Stimulated activated CD8-positive, alpha-beta memory T cell treated with anti-CD3 and anti-CD28 coated beads, Interleukin-15, amount 100 ng/mL, for 4 hours (primary cell): Measurements from ENCODE around the gene DNAH10.
"Not testable (repeated sequence)": the region's sequence is repeated elsewhere in the genome, so short reads cannot be mapped to it uniquely, and the experiment has no call there.

Source experiments
- DNase-seq, 2 donors: peaks; one replicate each; pipeline ENCODE4 v3.0.0-alpha.2; 2020; ENCODE audit warnings: low read depth in 2 of 2

The DNAH10 gene

DNA sequence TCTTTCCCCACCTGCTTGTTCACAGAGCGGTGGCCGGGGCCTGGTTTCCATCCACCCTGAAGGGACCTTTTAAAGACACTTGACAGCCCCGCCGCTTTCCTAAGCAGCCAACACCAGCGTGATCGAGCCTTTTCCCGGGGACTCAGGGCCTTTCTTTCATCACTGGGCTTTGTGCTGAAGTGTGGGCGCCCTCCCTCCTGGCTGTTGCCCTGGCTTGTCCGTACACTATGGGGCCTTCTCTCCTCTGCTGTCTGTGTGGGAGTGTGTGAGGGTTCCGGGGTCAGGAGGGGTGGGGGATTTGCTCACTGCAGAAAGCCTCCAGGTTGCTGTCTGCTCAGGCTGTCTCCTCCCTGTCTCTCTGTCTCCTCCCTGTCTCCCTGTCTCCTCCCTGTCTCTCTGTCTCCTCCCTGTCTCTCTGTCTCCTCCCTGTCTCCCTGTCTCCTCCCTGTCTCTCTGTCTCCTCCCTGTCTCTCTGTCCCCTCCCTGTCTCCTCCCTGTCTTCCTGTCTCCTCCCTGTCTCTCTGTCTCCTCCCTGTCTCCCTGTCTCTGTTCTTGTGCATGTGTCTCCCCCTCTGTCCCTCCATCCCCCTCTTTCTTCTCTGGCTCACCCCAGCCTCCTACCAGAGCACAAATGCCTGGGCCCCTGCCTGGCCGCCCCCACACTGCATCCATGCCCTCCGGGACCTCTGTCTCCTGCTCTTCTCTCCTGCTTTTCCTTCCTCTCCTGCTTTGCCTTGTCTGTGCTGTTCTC lies 145.8 kb downstream of the DNAH10 start:
- DNase-seq, result no peak

DNA sequence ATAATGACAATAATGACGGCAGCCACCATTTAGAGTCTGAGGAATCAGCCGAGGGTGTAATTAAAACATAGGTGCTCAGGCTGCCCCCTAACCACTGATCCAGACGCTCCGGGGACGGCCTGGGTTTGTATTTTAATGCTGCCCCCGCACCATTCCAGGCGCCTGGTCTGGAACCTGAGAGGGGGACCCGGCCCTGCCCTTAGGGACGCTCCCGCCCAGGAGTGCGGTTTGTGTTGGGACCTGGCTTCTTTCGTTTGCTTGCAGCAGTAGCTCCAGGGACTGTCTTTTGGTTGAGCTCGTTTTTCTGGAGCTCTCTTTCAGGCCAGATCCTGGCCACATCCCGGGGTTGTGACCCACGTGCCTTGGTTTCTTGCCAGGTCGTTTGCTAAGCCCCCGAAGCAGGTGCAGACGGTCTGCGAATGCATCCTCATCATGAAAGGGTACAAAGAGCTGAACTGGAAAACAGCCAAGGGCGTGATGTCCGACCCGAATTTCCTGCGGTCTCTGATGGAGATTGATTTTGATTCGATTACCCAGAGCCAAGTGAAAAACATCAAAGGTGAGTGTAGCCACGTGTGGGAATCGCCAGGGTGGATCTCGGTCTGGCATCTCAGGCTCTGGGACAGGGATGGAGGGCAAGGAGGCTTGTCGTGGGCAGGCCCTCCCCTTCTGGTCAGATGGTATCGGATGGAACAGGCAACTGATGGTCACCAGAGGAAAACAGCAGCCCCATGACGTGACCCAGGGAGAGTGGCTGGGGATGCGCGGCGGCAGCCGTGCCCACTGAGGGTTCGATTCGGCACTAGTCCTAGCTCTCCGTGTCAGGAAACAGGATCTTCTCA lies 147.0 kb downstream of the DNAH10 start:
- DNase-seq, result no peak

DNA sequence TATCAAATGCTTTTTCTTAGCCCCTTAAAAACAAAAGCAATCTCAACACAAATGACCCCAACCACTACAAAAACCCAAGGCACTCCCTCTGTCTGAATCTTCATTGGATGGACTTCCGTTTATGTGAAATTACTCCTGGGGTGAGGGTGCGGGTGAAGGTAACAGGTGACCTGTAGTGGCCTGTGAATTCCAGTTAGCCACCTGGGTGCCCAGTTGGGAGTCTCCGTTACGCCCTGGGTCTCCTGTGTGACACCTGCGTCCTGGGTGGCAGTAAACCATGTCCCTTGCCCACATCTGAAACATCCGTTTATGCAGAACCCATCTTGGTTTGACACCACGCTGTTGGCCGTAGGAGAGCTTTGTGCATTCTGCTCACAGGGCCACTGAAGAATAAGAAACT lies 148.0 kb downstream of the DNAH10 start:
- DNase-seq, result no peak

DNA sequence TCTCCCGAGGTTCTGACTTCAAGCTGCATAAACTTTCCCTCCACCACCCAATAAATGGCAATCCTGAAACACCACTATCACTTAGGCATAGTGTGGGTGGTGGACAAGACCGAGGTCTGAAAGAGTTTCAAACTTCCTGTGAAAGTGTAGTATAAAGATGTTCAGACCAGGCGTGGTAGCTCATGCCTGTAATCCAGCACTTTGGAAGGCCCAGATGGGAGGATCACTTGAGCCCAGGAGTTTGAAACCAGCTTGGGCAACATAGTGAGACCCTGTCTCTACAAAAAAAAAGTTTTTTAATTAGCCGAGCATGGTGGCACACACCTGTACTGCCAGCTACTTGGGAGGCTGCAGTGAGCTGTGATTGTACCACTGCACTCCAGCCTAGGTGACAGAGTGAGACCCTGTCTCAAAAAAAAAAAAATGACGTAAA lies 148.7 kb downstream of the DNAH10 start:
- no peak for DNase-seq

DNA sequence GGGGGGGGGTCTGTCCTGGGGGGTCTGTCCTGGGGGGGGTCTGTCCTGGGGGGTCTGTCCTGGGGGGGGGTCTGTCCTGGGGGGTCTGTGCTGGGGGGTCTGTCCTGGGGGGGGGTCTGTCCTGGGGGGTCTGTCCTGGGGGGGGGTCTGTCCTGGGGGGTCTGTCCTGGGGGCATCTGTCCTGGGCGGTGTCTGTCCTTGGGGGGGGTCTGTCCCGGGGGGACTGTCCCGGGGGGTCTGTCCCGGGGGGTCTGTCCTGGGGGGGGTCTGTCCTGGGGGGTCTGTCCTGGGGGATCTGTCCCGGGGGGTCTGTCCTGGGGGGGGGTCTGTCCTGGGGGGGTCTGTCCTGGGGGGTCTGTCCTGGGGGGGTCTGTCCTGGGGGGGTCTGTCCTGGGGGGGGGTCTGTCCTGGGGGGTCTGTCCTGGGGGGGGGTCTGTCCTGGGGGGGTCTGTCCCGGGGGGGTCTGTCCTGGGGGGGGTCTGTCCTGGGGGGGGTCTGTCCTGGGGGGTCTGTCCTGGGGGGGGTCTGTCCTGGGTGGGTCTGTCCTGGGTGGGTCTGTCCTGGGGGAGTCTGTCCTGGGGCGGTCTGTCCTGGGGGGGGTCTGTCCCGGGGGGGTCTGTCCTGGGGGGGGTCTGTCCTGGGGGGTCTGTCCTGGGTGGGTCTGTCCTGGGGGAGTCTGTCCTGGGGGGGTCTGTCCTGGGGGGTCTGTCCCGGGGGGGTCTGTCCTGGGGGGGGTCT lies 149.7 kb downstream of the DNAH10 start:
- DNase-seq, result not testable (repeated sequence)

DNA sequence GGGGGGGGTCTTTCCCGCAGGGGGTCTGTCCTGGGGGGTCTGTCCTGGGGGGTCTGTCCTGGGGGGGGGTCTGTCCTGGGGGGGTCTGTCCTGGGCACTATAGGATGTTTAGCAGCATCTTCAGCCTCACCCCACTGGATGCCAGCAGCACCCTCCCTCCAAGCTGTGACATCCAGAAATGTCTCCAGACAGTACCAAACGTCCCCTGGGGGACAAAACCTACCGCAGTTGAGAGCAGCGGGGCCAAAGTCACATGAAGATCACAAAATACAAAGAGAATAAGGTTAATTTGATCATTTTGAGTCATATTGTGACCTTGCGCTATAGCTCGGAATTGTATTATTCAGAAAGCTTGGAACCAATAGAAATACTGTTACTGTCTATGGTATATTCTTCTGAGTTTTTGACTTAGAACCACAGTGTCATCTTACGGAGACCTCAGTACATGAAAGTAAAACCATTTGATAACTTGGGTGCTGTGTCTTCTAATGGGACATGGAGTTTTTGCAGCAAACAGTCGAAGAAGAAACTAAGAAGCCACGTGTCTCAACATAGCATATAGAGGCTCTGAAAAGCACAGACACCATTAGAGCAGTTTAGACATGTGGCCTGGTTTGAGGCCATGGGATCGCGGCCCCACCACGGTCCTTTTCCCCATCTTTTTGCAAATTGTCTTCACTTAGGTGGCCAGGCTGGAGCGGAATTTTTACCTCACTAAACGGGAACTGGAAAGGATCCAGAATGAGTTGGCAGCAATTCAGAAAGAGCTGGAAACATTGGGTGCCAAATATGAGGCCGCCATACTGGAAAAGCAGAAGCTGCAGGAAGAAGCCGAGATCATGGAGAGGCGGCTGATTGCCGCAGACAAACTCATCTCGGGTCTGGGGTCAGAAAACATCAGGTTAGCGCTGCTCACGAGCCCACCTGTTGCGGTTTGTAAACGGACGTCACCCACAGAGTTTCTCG lies 150.6 kb downstream of the DNAH10 start:
- no peak for DNase-seq

DNA sequence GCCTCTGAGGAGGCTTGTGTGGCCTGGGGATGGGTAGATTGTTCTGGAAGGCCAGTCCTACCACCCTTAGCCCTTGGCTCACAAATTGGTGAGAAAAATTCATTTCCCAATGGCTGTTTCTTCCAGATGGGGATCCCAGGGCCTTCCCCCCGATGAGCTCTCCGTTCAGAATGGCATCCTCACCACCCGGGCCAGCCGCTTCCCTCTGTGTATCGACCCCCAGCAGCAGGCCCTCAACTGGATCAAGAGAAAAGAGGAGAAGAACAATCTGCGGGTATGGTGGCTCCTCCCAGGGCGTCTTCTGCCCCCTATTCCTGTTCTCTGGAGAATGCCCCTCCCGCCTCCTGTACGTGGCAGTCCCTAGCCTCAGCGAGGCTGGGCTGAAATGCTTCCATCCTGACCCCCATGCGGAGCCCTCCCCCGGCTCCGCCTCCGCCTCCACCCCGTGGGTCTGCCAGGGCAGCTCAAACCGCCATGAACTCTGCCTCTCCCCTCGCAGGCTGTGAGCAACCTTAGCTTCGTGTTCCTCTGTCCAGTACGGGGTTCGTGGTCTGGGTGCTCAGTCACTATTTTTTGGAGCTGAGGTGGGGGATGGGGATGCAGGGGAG lies 152.7 kb downstream of the DNAH10 start:
- DNase-seq, result no peak

DNA sequence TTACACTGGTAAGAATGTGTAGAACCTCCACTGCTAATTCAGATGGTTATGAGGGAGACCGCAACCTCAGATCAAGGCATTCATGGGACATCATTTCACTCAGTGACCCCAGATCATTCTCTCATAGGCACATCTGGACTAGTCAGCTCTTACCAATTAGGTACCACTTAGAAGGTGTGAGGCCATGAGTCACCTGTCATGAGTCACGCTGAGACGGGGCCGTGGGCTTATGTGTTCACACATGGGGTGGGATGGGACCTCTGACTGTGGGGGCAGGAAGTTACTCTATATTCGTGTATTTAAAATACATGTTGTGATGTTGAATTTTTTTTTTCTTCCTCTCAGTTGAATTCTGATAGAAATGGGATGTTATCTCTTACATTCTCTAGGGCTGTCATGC lies 154.6 kb downstream of the DNAH10 start:
- DNase-seq, result peak; percentile 53 to 69

DNA sequence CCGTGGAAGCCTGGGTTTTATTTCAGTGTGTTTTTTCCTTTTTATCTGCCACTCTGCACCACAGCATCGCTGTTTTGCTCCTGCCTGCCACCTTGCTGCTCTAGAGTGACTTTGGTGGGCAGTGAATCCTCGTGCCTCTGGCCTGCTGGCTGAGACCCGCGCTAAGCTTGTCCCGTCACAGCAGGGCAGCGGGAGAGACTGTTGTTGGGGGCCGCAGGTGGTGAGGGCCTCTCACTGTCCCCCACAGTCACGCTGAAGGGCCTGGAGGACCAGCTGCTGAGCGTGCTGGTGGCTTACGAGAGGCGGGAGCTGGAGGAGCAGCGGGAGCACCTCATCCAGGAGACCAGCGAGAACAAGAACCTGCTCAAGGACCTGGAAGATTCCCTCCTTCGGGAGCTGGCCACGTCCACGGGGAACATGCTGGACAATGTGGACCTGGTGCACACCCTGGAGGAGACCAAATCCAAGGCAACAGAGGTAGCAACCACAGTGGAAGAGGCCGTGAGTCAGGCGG lies 155.3 kb downstream of the DNAH10 start:
- DNase-seq, result no peak

DNA sequence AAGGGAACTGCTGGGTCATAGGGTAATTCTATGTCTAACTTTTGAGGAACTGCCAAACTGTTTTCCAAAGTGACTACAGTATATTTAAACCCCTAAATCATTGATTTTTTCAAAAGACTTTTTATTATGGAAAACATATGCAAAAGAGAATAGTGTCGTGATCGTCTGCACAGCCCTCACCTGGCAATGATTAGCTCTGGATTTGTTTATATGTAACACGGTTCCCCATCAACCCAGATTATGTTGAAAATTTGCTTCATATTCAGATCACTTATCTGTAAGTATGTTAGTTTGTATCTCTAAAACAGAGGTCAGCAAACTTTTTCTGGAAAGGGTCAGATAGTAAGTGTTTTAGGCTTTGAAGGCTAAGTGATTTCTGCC lies 157.9 kb downstream of the DNAH10 start:
- no peak for DNase-seq

DNA sequence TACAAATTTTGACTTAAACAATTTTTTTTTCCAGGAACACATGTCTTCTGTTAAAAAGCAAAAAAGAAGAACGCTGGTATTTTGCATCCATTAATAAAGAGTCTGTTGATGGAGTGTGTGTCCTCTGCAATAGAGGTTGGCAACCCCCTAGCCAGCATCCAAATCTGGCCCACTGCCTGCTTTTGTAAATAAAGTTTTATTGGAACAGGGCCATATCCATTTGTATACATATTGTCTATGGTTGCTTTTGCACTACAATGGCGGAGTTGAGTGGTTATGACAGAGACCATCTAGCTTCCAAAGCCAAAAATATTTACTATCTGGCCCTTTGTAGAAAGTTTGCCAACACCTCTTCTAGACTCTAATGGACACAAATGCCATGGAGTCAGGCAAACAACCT lies 160.9 kb downstream of the DNAH10 start:
- DNase-seq, result no peak

DNA sequence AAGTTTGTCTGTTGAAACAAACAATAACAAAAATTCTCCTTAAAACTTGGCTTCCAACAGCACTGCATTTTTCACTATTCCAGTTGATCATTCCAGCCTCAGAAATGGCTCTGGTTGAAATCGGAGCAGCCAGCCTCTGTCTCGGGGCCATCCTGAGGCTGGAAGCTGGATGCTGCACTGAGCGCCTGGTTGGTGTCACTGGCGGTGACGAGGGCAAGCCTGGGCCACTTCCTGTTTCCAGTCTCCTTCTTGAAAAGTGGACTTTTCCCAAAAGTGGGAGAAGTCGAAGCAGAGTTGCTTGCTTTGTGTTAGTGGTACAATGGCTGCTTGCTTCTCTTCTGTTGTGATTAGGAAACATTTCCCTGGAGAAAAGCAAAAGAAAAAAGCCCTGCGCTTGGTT lies 161.8 kb downstream of the DNAH10 start:
- DNase-seq, result no peak

DNA sequence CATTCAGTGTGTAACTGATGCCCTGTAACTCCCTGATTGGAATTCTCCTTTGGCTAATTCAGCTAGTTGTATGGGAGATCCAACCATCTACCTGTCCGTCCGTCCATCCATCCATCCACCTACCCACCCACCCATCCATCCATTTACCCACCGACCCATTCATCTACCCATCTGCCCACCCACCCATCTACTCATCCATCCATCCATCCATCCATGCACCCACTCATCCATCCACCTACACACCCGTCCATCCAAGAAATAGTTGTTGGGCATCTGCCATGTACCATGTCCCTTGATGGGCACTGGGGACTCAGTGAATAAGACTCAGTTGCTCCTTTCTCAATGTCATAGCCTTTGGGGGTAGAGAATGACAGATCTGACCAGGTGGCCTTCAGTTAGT lies 162.4 kb downstream of the DNAH10 start:
- no peak for DNase-seq

DNA sequence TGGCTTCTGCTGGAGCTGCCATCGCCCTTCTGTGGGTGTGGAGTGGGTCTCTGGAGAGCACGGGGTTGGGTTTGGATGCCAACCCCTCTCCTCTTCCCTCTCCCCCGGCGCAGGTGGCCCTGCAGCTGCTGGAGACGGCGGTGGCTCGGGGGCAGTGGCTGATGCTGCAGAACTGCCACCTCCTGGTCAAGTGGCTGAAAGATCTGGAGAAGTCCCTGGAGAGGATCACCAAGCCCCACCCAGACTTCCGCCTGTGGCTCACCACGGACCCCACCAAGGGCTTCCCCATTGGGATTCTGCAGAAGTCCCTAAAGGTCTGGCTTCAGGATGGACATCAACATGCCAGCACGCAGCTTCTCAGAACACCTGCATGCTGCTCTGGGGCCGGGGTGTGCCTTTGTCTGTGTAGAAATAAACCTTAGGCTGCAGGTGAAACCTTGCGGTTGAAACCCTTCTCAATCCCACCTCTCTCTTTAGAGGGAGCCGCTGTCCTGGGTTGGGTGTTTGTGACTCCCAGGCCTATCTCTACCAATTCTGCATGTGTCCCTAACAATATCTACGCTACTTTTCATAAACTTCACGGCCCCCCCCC lies 166.3 kb downstream of the DNAH10 start:
- no peak for DNase-seq

DNA sequence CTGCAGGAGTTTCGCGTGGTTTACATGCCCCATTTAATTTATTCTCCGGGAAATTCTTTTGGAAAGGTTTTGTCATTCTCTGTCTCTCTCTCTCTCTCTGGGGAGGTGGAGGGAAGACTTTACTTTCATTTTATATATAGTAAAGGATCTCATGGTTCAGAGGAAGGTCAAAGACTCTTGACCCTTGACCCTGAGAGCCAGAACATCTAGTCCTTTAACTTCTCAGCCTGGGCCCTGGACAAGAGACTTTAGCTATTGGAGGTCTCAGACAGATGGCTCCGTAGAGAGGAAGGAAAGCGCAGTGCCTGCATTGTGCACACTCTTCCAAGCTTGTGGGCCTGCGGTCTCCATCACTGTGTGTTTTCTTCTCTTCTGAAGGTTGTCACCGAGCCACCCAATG lies 166.8 kb downstream of the DNAH10 start:
- no peak for DNase-seq

DNA sequence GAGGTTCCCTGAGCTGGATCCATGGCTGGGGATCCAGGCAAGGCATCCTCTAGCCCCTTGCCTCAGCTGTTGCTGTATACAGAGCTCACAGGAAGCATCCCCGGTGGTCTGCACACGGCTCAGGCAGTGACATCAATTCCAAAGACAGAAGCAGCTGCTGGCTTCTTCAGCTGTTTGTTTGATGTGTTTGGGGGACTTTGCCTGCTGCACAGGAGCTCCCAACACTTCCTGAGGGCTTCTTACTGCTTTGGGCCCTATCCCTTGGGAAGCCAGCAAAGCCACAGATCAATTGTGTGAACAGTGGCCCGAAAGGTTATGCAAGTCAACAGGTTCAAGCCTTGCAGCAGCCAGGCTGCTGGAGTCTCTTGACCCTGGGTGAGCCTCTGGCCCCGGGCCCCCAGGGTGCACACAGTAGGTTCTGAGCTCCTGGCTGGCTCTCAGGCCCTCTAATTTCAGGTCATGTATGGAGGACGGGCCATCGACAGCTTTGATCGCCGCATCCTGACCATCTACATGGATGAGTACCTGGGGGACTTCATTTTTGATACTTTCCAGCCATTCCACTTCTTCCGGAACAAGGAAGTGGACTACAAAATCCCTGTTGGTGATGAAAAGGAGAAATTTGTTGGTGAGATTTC lies 168.0 kb downstream of the DNAH10 start:
- no peak for DNase-seq

DNA sequence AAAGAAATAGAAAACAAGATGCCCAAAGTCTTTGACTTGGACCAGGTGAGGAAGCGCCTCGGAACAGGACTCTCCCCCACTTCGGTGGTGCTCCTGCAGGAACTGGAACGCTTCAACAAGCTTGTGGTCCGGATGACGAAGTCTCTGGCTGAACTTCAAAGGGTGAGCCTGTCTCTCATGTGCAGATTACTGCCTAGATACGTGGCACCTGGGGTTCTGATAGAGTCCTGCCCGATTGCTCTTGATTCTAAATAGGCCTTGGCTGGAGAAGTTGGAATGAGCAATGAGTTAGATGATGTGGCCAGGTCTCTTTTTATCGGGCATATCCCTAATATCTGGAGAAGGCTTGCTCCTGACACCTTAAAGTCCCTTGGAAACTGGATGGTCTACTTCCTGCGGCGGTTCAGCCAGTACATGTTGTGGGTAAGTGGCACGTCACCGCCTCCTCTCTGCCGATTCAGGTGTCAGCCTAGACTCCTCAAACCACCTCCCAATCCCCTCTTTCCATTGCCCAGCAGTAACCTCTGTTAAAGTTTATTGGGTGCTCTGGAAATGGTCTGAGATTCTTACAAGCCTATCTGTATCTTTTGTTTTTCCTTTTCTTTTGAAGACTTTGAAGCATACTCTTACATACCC lies 169.7 kb downstream of the DNAH10 start:
- DNase-seq, result peak in 1 of 2 donors; percentile 16

DNA sequence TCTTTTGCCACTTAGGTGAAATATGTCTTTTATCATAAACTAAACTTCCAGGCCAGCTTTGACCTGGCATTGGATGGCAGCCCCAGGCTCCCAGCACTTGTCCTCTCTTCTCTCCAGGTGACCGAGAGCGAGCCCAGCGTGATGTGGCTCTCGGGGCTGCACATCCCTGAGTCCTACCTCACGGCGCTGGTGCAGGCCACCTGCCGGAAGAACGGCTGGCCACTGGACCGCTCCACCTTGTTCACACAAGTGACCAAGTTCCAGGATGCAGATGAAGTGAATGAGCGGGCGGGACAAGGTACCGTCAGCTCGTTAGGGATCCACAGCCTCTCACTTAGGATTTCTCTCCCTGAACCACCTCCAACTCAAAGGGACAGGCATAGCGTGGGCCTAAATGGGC lies 171.1 kb downstream of the DNAH10 start:
- no peak for DNase-seq

DNA sequence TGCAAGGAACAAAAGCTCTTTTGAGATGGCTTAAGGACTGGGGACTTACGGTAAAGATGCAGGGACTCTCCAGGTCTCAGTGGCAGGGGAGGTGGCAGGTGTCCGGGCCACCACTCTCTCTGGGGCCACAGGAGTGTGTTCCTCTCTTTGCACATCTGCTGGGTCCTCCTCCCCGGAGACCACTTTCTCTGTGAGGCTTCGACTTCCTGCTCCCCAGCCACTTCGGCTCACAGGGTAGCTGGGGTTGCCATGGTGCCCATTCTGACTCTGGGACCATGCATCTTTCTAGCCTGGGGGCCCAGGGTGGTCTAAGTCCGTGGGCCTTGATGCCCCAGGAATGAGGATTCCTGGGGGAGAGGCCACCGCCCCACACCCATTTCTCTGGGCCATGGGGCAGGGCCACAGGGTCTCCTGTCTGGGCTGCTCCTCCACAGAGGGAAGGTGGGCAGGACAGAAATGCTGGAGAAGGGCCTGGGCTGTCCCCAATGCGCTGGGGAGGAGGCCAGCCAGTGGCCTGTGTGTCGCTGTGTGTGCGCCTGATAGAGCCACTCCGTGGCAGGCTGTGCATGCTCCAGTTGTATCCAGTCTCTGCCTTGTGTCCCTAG lies 172.0 kb downstream of the DNAH10 start:
- DNase-seq, result no peak
